Fibroblast of skin of right quadriceps (primary cell): Measurements from ENCODE around the gene EEA1.
A peak's percentile ranks its signal among the peaks of the same experiment; 100 is the strongest.
"Not testable (repeated sequence)": the region's sequence is repeated elsewhere in the genome, so short reads cannot be mapped to it uniquely, and the experiment has no call there.

Experiments
- DNase-seq: peaks from one replicate; pipeline ENCODE4 v3.0.0-alpha.2; 2013

EEA1 gene

GRCh38 chr12:92928962-92929915 is at the start of gene EEA1:
EEA1 (minus strand) TSS chr12:92929295; CDS start chr12:92929066, 229 bp downstream.
- DNase-seq = peak; percentile 97

GRCh38 chr12:92978607-92979006 is 49.5 kb upstream of the EEA1 start:
- no peak for DNase-seq

GRCh38 chr12:92977326-92977725 is 48.2 kb upstream of the EEA1 start:
- DNase-seq = no peak

GRCh38 chr12:92974759-92975158 is 45.7 kb upstream of the EEA1 start:
- DNase-seq = no peak

- peak; percentile 82 for DNase-seq
These were observed 44.5 kb upstream of the EEA1 start for GRCh38 chr12:92973614-92974013.

GRCh38 chr12:92971859-92972524 is 42.9 kb upstream of the EEA1 start:
- peak; percentile 74 for DNase-seq

- DNase-seq = no peak
These were observed 39.2 kb upstream of the EEA1 start for GRCh38 chr12:92968176-92968813.

- DNase-seq = not testable (repeated sequence)
These were observed 35.3 kb upstream of the EEA1 start for GRCh38 chr12:92964378-92964777.

GRCh38 chr12:92961949-92962348 is 32.9 kb upstream of the EEA1 start:
- no peak for DNase-seq

- peak; percentile 48 for DNase-seq
These were observed 27.0 kb upstream of the EEA1 start for GRCh38 chr12:92955997-92956663.

GRCh38 chr12:92953747-92954146 is 24.7 kb upstream of the EEA1 start:
- no peak for DNase-seq

- no peak for DNase-seq
These were observed 23.3 kb upstream of the EEA1 start for GRCh38 chr12:92952394-92952793.

GRCh38 chr12:92951006-92951405 is 21.9 kb upstream of the EEA1 start:
- no peak for DNase-seq

GRCh38 chr12:92950011-92950410 is 20.9 kb upstream of the EEA1 start:
- no peak for DNase-seq

GRCh38 chr12:92949466-92949865 is 20.4 kb upstream of the EEA1 start:
- DNase-seq = no peak

- DNase-seq = no peak
These were observed 18.6 kb upstream of the EEA1 start for GRCh38 chr12:92947589-92948215.

GRCh38 chr12:92945659-92946220 is 16.6 kb upstream of the EEA1 start:
- no peak for DNase-seq

- DNase-seq = no peak
These were observed 14.6 kb upstream of the EEA1 start for GRCh38 chr12:92943482-92944250.

- peak; percentile 83 for DNase-seq
These were observed 13.8 kb upstream of the EEA1 start for GRCh38 chr12:92942905-92943304.

- no peak for DNase-seq
These were observed 10.0 kb upstream of the EEA1 start for GRCh38 chr12:92939116-92939515.

- no peak for DNase-seq
These were observed 9.5 kb upstream of the EEA1 start for GRCh38 chr12:92938638-92939037.
